ENCODE data around the gene CAMK1D. TPM values are rescaled to one million over a fixed set of nuclear protein-coding genes. Genes with fewer than 3 reads are reported as not detected.
A peak's percentile ranks its signal among the peaks of the same experiment; 100 is the strongest.

The CAMK1D gene
- total and polyA plus RNA-seq, 3 donors from 2014 or later = 10.0 to 14.5 (median 14.0) TPM

DNA sequence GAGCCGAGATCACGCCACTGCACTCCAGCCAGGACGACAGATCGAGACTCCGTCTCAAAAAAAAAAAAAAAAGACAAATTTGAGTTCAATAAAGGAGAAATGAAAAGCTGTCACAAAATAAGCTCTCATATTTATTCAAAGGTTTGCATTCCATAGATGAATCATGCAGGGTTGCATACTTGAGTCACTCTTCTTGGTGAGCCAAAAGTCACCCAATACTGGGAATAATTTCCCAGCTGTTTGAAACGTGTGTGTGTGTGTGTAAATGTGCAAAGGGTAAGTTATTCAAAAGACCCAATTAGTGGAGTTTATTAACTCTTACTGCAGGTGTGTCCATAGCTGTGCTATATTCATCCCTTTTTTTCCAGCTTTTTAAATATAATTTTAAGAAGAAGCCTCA is 354.5 kb downstream of the CAMK1D start:
- Histone ChIP-seq H3K27ac (no peak overlapping the region), H3K36me3 (ENCODE audit: low read depth, missing control alignments) (no peaks in the 10 kb centered on the region), H3K4me3 (no peak overlapping the region), H3K27me3 (no peaks in the 10 kb centered on the region), H3K9me3 (no peaks in the 10 kb centered on the region), H3K4me1 (peaks cover 27% of the 10 kb centered on the region)
- TF ChIP-seq, protein P1, sequence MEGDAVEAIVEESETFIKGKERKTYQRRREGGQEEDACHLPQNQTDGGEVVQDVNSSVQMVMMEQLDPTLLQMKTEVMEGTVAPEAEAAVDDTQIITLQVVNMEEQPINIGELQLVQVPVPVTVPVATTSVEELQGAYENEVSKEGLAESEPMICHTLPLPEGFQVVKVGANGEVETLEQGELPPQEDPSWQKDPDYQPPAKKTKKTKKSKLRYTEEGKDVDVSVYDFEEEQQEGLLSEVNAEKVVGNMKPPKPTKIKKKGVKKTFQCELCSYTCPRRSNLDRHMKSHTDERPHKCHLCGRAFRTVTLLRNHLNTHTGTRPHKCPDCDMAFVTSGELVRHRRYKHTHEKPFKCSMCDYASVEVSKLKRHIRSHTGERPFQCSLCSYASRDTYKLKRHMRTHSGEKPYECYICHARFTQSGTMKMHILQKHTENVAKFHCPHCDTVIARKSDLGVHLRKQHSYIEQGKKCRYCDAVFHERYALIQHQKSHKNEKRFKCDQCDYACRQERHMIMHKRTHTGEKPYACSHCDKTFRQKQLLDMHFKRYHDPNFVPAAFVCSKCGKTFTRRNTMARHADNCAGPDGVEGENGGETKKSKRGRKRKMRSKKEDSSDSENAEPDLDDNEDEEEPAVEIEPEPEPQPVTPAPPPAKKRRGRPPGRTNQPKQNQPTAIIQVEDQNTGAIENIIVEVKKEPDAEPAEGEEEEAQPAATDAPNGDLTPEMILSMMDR (IDR thresholded peaks at IDR 0.05) = no peak
- no peak for TF ChIP-seq POLR2A (IDR thresholded peaks at IDR 0.05)
- no peak for DNase-seq
- 77 to 87% methylated on average over 6 of the region's 6 CpGs for WGBS, 2 donors
- intact Hi-C loops (cut with DNase I; ENCODE audit: low total_unique reads) = no loop called here

- no peak overlapping the region for H3K4me3 ChIP-seq
- 74 to 84% methylated on average over 3 of the region's 3 CpGs for WGBS, 2 donors
- no peak for TF ChIP-seq POLR2A (IDR thresholded peaks at IDR 0.05)
- TF ChIP-seq, protein P1 (IDR thresholded peaks at IDR 0.05) = no peak
- intact Hi-C loops (cut with DNase I; ENCODE audit: low total_unique reads) = no loop called here
- peaks cover 33% of the 10 kb centered on the region for H3K4me1 ChIP-seq
- H3K27ac ChIP-seq = peak overlapping the region in 1 of 2 donors; percentile 46
- no peaks in the 10 kb centered on the region for H3K27me3 ChIP-seq
- DNase-seq = no peak
- H3K36me3 ChIP-seq (ENCODE audit: low read depth, missing control alignments) = no peaks in the 10 kb centered on the region
- H3K9me3 ChIP-seq = no peaks in the 10 kb centered on the region
These were observed 355.1 kb downstream of the CAMK1D start for GRCh38 chr10:12704488-12704887.

DNA sequence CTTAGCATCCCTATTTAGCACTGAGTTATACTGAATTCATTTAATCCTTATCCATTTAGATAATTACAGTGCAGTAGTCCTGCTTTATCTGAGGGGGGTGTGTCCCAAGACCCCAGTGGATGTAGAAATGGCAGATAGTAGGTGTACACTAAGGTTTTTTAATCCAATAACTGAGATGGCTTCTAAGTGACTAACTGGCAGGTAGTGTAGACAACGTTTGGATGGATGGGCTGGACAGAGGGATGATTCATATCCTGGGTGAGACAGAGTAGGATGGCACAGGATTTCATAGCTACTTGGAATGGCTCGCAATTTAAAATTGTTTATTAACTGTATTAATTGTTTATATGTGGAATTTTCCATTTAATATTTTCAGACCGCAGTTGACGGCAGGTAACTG is 356.6 kb downstream of the CAMK1D start:
- peaks cover 48% of the 10 kb centered on the region for H3K4me1 ChIP-seq
- intact Hi-C loops (cut with DNase I; ENCODE audit: low total_unique reads) = no loop called here
- H3K4me3 ChIP-seq = no peak overlapping the region
- no peak overlapping the region for H3K27ac ChIP-seq
- H3K9me3 ChIP-seq = no peaks in the 10 kb centered on the region
- H3K27me3 ChIP-seq = no peaks in the 10 kb centered on the region
- no peak for DNase-seq
- WGBS, 2 donors = 90 to 92% methylated on average over 4 of the region's 4 CpGs
- TF ChIP-seq POLR2A (IDR thresholded peaks at IDR 0.05) = no peak
- TF ChIP-seq, protein P1 (IDR thresholded peaks at IDR 0.05) = no peak
- no peaks in the 10 kb centered on the region for H3K36me3 ChIP-seq (ENCODE audit: low read depth, missing control alignments)

DNA sequence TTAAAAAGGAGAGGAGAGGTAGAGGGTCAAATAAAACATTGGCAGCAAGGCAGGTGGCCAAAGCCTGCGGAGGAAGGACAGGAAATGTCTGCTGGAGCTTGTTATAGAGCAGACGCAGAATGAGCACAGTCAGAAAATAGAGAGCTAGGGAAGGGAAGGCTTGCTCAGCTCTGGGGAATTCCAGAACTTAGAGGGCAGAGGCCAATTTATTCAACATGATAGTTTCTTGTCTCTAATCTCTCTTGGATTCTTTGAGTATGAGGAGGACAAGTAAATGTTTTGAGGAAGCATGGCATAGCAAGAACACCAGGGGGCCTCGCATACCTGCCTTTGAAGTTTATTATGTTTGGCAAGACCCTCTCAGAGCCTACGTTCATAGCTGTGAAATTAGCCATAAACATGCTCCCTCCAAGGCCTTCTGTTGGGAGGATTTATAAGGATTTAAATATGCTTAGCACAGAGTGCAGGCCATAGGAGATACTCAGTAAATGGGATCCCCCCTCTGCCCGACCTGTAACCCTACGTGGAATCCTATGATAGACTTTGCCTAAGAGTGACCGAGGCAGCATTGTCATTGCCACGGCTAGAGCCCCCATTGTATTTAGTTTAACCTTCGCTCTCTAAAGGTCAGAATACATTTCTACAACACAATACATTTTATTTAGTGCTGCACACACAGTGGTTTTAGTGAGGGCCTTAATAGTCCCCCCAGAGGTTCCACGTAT is 358.3 kb downstream of the CAMK1D start:
- 59 to 61% methylated on average over 10 of the region's 10 CpGs for WGBS, 2 donors

More for the DNA sequence above, 358.3 kb downstream of the CAMK1D start:
- DNase-seq = peak; percentile 52
- Histone ChIP-seq H3K4me3 (no peak overlapping the region), H3K9me3 (no peaks in the 10 kb centered on the region), H3K27ac (peak overlapping the region; percentile 69 to 83), H3K36me3 (ENCODE audit: low read depth, missing control alignments) (no peaks in the 10 kb centered on the region), H3K4me1 (peaks cover 52% of the 10 kb centered on the region), H3K27me3 (no peaks in the 10 kb centered on the region)
- intact Hi-C loops (cut with DNase I; ENCODE audit: low total_unique reads) = no loop called here
- TF ChIP-seq, protein P1 (IDR thresholded peaks at IDR 0.05) = peak; percentile 10 to 46 (median 29)
- TF ChIP-seq POLR2A (IDR thresholded peaks at IDR 0.05) = no peak

Measured in testis (tissue), 3 donors.